Prostate gland (tissue), 2 donors: ENCODE results near the gene PFDN1.

ENCODE experiments used
- POLR2A ChIP-seq: fragments of 450-650 bp; IDR thresholded peaks from one replicate; pipeline ENCODE4 v1.6.1; 2016; ENCODE audit warnings: antibody characterized with exemption, mild to moderate bottlenecking
- TF ChIP-seq, protein P1 (sequence below), 4 experiments: fragments of 200-600 bp in 2 of 4; fragments of 450-650 bp in 2 of 4; sonication (generic) in 2 of 4; IDR thresholded peaks; 1 replicate in 3 of 4; 2 replicates in 1 of 4; pipeline ENCODE4 v1.5.1; 2016 to 2019; ENCODE audit warnings: antibody characterized with exemption in 4 of 4, mild to moderate bottlenecking in 2 of 4, moderate library complexity in 2 of 4

DNA sequence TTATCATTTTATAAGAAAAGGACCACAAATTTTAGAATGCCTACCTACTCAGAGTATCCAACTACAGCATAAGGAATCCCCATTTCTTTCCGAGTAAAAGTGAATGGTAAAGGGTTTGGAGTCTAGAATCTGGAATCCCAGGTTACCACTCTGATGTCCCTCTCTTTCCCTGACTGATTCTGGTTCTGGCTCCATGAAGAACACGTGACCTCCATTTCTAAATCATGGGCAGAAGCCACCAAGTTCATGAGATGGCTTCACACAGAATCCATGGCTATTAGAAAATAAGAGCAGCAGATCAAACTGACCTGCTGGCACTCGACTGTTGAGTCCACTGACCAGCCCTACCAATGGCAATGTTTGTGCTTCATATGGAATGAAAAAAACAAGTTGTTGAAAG is 40.7 kb downstream of the PFDN1 start:
- TF ChIP-seq, protein P1, sequence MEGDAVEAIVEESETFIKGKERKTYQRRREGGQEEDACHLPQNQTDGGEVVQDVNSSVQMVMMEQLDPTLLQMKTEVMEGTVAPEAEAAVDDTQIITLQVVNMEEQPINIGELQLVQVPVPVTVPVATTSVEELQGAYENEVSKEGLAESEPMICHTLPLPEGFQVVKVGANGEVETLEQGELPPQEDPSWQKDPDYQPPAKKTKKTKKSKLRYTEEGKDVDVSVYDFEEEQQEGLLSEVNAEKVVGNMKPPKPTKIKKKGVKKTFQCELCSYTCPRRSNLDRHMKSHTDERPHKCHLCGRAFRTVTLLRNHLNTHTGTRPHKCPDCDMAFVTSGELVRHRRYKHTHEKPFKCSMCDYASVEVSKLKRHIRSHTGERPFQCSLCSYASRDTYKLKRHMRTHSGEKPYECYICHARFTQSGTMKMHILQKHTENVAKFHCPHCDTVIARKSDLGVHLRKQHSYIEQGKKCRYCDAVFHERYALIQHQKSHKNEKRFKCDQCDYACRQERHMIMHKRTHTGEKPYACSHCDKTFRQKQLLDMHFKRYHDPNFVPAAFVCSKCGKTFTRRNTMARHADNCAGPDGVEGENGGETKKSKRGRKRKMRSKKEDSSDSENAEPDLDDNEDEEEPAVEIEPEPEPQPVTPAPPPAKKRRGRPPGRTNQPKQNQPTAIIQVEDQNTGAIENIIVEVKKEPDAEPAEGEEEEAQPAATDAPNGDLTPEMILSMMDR (IDR thresholded peaks at IDR 0.05) = no peak
- TF ChIP-seq POLR2A = no peak
